ENCODE measurements around the gene DGKD. TPM values are rescaled to one million over a fixed set of nuclear protein-coding genes. Genes with fewer than 3 reads are reported as not detected.

Gene DGKD
- total RNA-seq, 1 experiment from 2014 or later, result 105 TPM

DNA sequence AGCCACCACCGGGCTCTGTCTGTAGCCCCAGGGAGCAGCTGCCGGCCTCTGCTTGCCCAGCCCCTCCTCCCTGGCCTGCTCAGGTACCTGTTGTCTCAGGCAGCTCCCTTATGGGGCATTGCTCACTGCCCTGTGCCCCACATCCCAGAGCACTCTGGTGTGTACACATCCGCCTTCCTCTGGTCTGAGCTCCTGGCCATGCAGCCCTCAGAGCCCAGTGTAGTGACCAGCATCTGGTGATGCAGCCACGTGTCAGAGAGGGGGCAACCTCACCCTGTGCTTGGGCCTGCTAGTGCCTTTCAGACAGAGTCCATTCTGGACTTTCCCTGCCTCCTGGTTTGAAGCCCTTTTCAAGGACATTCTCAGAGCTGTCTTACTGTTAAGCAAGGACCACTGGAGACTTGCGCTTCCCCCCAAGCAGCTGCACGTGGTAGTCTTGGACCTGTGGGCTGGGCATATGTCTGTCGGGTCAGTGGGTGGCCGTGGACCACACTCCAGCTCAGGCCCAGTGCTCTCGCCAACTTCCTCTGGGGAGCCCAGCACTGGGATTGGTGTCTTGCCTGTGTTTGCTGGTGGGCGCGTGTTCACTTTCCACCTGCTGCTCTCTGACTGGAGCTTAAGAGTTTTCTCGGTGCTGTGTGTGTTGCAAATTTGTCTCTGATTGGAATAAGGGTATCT, 30.7 kb downstream of the DGKD start:
- no TSS peak for BruUV-seq (replicated peaks)
- DNase-seq, result no peak
- H3K27ac Mint-ChIP-seq (ENCODE audit: unreplicated experiment), result peak overlapping the region; percentile 81
- intact Hi-C loops (cut with micrococcal nuclease; ENCODE audit: unreplicated experiment), result no loop called here
- peaks cover 31% of the 10 kb centered on the region for H3K4me1 Mint-ChIP-seq (ENCODE audit: low read depth, unreplicated experiment)
- no peaks in the 10 kb centered on the region for H3K9me3 ChIP-seq
- no peaks in the 10 kb centered on the region for H3K9me3 Mint-ChIP-seq (ENCODE audit: unreplicated experiment)
- ChIA-PET POLR2A (no interaction called here), CTCF (no interaction called here)
- peaks cover 55% of the 10 kb centered on the region for H3K36me3 Mint-ChIP-seq (ENCODE audit: insufficient read depth, unreplicated experiment)
- no peaks in the 10 kb centered on the region for H3K4me1 ChIP-seq
- no peaks in the 10 kb centered on the region for H3K27me3 ChIP-seq (replicated peaks; ENCODE audit: control insufficient read depth, insufficient read depth, low read length)
- no peaks in the 10 kb centered on the region for H3K36me3 ChIP-seq (ENCODE audit: control insufficient read depth, insufficient read depth, low read length)
- H3K4me3 ChIP-seq (ENCODE audit: low read depth, low read length), result no peak overlapping the region
- TF ChIP-seq, protein P1, sequence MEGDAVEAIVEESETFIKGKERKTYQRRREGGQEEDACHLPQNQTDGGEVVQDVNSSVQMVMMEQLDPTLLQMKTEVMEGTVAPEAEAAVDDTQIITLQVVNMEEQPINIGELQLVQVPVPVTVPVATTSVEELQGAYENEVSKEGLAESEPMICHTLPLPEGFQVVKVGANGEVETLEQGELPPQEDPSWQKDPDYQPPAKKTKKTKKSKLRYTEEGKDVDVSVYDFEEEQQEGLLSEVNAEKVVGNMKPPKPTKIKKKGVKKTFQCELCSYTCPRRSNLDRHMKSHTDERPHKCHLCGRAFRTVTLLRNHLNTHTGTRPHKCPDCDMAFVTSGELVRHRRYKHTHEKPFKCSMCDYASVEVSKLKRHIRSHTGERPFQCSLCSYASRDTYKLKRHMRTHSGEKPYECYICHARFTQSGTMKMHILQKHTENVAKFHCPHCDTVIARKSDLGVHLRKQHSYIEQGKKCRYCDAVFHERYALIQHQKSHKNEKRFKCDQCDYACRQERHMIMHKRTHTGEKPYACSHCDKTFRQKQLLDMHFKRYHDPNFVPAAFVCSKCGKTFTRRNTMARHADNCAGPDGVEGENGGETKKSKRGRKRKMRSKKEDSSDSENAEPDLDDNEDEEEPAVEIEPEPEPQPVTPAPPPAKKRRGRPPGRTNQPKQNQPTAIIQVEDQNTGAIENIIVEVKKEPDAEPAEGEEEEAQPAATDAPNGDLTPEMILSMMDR (IDR thresholded peaks at IDR 0.05; ENCODE audit: insufficient read depth in 1 of 2, low read depth in 1 of 2, low read length in 1 of 2, severe bottlenecking in 1 of 2, unreplicated experiment in 1 of 2), result no peak
- no peaks in the 10 kb centered on the region for H3K27me3 Mint-ChIP-seq (ENCODE audit: insufficient read depth, unreplicated experiment)
- H3K4me3 Mint-ChIP-seq (ENCODE audit: unreplicated experiment), result no peak overlapping the region

DNA sequence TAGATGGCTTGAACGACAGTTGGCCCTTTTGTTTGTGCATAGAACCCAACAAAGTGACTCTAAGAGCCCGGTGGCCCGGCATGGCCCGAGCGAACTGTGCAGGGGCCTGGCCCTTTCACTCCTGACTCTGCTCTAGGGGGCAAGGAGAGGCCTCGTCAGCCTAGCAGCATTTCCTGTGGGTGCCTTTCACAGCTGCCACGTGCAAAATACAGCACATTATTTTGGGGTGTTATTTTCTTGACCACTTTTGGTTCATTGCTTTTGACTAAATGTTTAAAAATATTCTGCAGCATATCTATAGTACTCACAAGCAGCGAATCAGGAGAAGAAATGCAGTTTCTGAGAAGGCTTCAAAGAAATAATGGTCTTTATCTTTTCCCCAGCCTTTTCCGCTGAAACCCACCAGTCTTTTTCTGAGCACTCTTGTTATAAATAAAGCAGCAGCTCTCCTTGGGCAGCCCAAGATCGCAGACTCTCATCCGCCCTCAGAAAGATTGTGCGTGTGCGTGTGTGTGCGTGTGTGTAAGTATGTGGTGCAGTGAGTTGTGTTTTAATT, 31.3 kb downstream of the DGKD start:
- Histone ChIP-seq H3K9me3 (no peaks in the 10 kb centered on the region), H3K27me3 (replicated peaks; ENCODE audit: control insufficient read depth, insufficient read depth, low read length) (no peaks in the 10 kb centered on the region), H3K4me1 (no peaks in the 10 kb centered on the region), H3K4me3 (ENCODE audit: low read depth, low read length) (no peak overlapping the region), H3K36me3 (ENCODE audit: control insufficient read depth, insufficient read depth, low read length) (no peaks in the 10 kb centered on the region)
- CTCF ChIA-PET, result no interaction called here
- BruUV-seq (replicated peaks), result no TSS peak
- Mint-ChIP-seq H3K27ac (ENCODE audit: unreplicated experiment) (peak overlapping the region; percentile 22), H3K4me3 (ENCODE audit: unreplicated experiment) (no peak overlapping the region), H3K9me3 (ENCODE audit: unreplicated experiment) (no peaks in the 10 kb centered on the region), H3K4me1 (ENCODE audit: low read depth, unreplicated experiment) (peaks cover 26% of the 10 kb centered on the region), H3K27me3 (ENCODE audit: insufficient read depth, unreplicated experiment) (no peaks in the 10 kb centered on the region), H3K36me3 (ENCODE audit: insufficient read depth, unreplicated experiment) (peaks cover 55% of the 10 kb centered on the region)
- DNase-seq, result no peak
- TF ChIP-seq, protein P1 (IDR thresholded peaks at IDR 0.05; ENCODE audit: insufficient read depth in 1 of 2, low read depth in 1 of 2, low read length in 1 of 2, severe bottlenecking in 1 of 2, unreplicated experiment in 1 of 2), result no peak
- intact Hi-C loops (cut with micrococcal nuclease; ENCODE audit: unreplicated experiment), result no loop called here
- POLR2A ChIA-PET, result no interaction called here

GRCh38 chr2:233386382-233387041, 32.2 kb downstream of the DGKD start:
- CTCF ChIA-PET, result no interaction called here
- no TSS peak for BruUV-seq (replicated peaks)
- no peak for DNase-seq
- Mint-ChIP-seq H3K27me3 (ENCODE audit: insufficient read depth, unreplicated experiment) (no peaks in the 10 kb centered on the region), H3K4me3 (ENCODE audit: unreplicated experiment) (no peak overlapping the region), H3K4me1 (ENCODE audit: low read depth, unreplicated experiment) (peaks cover 19% of the 10 kb centered on the region), H3K27ac (ENCODE audit: unreplicated experiment) (peak overlapping the region; percentile 22), H3K36me3 (ENCODE audit: insufficient read depth, unreplicated experiment) (peaks cover 57% of the 10 kb centered on the region), H3K9me3 (ENCODE audit: unreplicated experiment) (no peaks in the 10 kb centered on the region)
- TF ChIP-seq, protein P1 (IDR thresholded peaks at IDR 0.05; ENCODE audit: insufficient read depth in 1 of 2, low read depth in 1 of 2, low read length in 1 of 2, severe bottlenecking in 1 of 2, unreplicated experiment in 1 of 2), result no peak
- POLR2A ChIA-PET, result no interaction called here
- Histone ChIP-seq H3K4me3 (ENCODE audit: low read depth, low read length) (no peak overlapping the region), H3K4me1 (no peaks in the 10 kb centered on the region), H3K27me3 (replicated peaks; ENCODE audit: control insufficient read depth, insufficient read depth, low read length) (no peaks in the 10 kb centered on the region), H3K36me3 (ENCODE audit: control insufficient read depth, insufficient read depth, low read length) (no peaks in the 10 kb centered on the region), H3K9me3 (no peaks in the 10 kb centered on the region)
- intact Hi-C loops (cut with micrococcal nuclease; ENCODE audit: unreplicated experiment), result no loop called here

Data from Caco-2 (cell line).